Kidney epithelial cell (primary cell): ENCODE measurements around the gene TMPO. TPM values are rescaled to one million over a fixed set of nuclear protein-coding genes. Genes with fewer than 3 reads are reported as not detected.
"Not testable (repeated sequence)": the region's sequence is repeated elsewhere in the genome, so short reads cannot be mapped to it uniquely, and the experiment has no call there.

Source experiments
- DNase-seq: peaks from one replicate; pipeline ENCODE4 v3.0.0-alpha.2; 2010; ENCODE audit warnings: low read depth
- H3K27me3 ChIP-seq: 2 replicates; pipeline ENCODE4 v1.6.0; 2011; ENCODE audit warnings: low read length; ENCODE audit not compliant: control insufficient read depth, insufficient read depth
- H3K36me3 ChIP-seq: 2 replicates; pipeline ENCODE4 v1.5.1; 2011; ENCODE audit warnings: low read length; ENCODE audit not compliant: control insufficient read depth, insufficient read depth
- H3K4me3 ChIP-seq: 2 replicates; pipeline ENCODE4 v1.5.1; 2011; ENCODE audit warnings: low read depth, mild to moderate bottlenecking, control low read depth, low read length
- total RNA-seq: library from RNA; depleted of rRNA; stranded (reverse); fragments of >200 nt; gene quantifications from 2 replicates; pipeline ENCODE4 v1.2.3, GENCODE V29; 2015
- TF ChIP-seq, protein P1 (sequence below): IDR thresholded peaks from 2 replicates; pipeline ENCODE4 v1.5.1; 2011; ENCODE audit warnings: mild to moderate bottlenecking, moderate library complexity, low read length, control low read depth, inconsistent platforms; ENCODE audit not compliant: insufficient read depth, poor library complexity, severe bottlenecking

Gene TMPO
- total RNA-seq, 1 donor from 2014 or later = 63.0 TPM

DNA sequence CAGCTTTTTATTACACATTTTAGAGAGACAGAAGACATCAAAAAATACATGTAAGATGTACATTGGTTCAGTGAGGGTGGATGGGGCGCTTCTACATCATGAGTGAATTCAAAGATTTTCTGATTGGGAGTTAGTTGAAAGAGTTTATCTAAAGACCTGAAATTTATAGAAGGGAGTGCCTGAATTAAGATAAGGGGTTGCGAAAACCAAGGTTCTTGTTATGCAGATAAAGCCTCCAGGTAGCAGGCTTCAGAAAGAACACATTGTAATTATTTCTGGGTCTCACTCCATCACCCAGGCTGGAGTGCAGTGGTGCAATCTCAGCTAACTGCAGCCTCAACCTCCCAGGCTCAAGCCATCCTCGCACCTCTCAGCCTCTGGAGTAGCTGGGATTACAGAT lies 26.2 kb upstream of the TMPO start:
- TF ChIP-seq, protein P1, sequence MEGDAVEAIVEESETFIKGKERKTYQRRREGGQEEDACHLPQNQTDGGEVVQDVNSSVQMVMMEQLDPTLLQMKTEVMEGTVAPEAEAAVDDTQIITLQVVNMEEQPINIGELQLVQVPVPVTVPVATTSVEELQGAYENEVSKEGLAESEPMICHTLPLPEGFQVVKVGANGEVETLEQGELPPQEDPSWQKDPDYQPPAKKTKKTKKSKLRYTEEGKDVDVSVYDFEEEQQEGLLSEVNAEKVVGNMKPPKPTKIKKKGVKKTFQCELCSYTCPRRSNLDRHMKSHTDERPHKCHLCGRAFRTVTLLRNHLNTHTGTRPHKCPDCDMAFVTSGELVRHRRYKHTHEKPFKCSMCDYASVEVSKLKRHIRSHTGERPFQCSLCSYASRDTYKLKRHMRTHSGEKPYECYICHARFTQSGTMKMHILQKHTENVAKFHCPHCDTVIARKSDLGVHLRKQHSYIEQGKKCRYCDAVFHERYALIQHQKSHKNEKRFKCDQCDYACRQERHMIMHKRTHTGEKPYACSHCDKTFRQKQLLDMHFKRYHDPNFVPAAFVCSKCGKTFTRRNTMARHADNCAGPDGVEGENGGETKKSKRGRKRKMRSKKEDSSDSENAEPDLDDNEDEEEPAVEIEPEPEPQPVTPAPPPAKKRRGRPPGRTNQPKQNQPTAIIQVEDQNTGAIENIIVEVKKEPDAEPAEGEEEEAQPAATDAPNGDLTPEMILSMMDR = no peak
- Histone ChIP-seq H3K27me3 (no peaks in the 10 kb centered on the region), H3K36me3 (no peaks in the 10 kb centered on the region), H3K4me3 (no peak overlapping the region)
- DNase-seq = no peak

- Histone ChIP-seq H3K36me3 (no peaks in the 10 kb centered on the region), H3K4me3 (no peak overlapping the region), H3K27me3 (no peaks in the 10 kb centered on the region)
- peak; percentile 74 for DNase-seq
- TF ChIP-seq, protein P1 = peak; percentile 86
Measured at GRCh38 chr12:98490501-98491453, 24.6 kb upstream of the TMPO start.

- TF ChIP-seq, protein P1 = no peak
- H3K4me3 ChIP-seq = no peak overlapping the region
- DNase-seq = no peak
- H3K27me3 ChIP-seq = no peaks in the 10 kb centered on the region
- no peaks in the 10 kb centered on the region for H3K36me3 ChIP-seq
Measured at GRCh38 chr12:98492580-98493140, 22.7 kb upstream of the TMPO start.

GRCh38 chr12:98501266-98501629 lies 14.1 kb upstream of the TMPO start:
- not testable (repeated sequence) for H3K4me3 ChIP-seq, H3K36me3 ChIP-seq, H3K27me3 ChIP-seq, DNase-seq

GRCh38 chr12:98503342-98503591 lies 12.1 kb upstream of the TMPO start:
- H3K36me3 ChIP-seq = no peaks in the 10 kb centered on the region
- TF ChIP-seq, protein P1 = no peak
- no peaks in the 10 kb centered on the region for H3K27me3 ChIP-seq
- peak; percentile 56 for DNase-seq
- peak overlapping the region; percentile 56 for H3K4me3 ChIP-seq

DNA sequence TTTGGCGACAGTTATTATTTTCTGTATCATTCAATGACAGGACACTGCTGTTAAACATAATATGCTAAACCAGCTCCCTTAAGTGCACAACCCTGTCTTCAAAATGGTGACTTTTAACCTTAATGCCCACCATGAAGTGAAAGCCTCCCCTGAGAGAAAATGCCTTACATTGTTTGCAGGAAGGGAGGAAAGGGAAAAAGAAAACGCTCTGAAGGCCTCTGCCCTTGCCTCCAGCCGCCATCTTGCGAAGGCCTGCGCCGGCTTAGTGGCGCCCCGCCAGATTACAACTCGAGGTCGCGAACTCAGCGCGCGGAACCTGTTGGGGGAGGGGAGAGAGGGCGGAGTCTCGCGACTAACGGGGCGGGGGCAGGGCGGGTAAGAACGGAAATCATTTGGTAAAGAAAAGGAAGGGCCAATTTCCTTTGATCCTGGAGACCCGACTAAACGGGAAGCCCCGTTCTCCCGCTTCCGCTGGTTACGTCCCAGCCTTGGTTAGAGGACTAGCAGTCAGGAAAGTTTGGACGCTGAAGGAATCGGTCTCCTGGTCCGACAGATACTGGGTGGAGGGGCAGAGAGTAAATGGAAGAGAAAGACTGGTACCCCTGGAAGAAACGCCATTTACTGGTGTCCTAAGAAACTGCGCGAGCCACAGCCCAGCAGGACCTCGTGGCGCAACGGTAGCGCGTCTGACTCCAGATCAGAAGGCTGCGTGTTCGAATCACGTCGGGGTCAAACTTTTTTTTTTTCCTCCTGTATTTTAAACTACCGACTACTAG lies 11.6 kb upstream of the TMPO start:
- Histone ChIP-seq H3K4me3 (peak overlapping the region; percentile 56), H3K36me3 (no peaks in the 10 kb centered on the region), H3K27me3 (no peaks in the 10 kb centered on the region)
- TF ChIP-seq, protein P1 = no peak
- DNase-seq = peak; percentile 63
